ENCODE data around the gene FBXO42. TPM values are rescaled to one million over a fixed set of nuclear protein-coding genes. Genes with fewer than 3 reads are reported as not detected.

Gene FBXO42
- total and polyA plus RNA-seq, 2 of the 13 experiments (the other 11 are each of a cell fraction or from before 2014, with no cell fraction given), result 7.6 to 17.5 TPM

DNA sequence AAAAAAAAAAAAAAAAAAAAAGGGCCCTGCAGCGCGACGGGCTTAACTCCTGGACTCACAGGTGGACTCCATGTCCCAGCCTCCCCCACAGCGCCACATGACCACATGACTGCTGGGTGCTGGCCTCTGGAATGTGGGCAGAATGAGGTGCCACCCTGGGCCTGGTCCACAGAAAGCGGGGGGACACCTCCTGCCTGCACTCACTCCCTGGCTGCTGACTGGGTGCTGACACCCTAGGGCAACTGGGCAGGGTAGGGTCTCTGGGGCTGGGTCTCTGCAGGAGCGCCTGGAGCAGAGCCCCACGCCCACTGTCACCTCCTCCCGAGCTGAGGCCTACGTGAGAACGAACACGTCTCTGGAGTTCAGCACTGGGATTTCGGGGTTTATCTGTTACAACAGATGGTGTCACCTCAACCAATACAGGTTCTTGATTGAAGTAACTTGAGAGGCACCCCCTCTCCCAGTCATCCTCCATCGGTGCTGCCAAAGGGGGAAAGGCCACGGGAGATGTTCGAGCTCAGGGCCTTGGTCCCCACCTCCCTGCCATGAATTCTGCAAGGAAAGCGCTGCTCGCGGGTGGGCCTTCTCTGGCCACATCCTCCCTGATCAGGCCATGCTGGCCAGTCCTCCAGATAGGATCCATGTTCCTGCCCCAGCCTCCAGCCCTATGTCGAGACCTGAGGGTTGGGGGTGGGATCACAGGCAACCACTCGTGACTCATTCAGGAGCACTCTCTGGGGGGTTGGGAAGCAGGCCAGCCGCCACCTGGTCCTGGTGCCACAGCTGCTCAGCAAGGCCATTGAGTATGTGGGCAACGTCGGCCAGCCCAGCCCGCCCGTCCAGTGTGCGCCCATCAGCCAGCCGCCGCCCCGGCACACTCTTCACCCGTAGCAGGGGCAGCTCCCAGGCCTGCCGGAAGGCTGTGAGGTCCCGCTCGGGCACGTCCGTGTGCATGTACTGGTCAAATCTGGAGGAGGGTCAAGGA is 120.7 kb downstream of the FBXO42 start:
- Histone ChIP-seq H3K9me3 (ENCODE audit: low read length) (no peaks in the 10 kb centered on the region), H3K4me1 (ENCODE audit: insufficient read depth, low read length) (peaks cover 8% of the 10 kb centered on the region; the same call in 1 of the 2 replicates), H2AFZ (ENCODE audit: low read length) (no peak overlapping the region), H3K79me2 (ENCODE audit: insufficient read depth, low read length) (no peaks in the 10 kb centered on the region), H3K4me2 (ENCODE audit: low read depth, low read length) (no peak overlapping the region), H3K4me3 (replicated peaks in 1 of 3; ENCODE audit: insufficient read depth in 1 of 3, low read depth in 2 of 3, low read length in 3 of 3) (no peak overlapping the region), H3K27me3 (ENCODE audit: control insufficient read depth in 1 of 2, insufficient read depth in 2 of 2, low read length in 2 of 2) (peaks cover under 1 to 1% of the 10 kb centered on the region in 2 experiments; a peak in 3 of 5 replicates), H3K9ac (ENCODE audit: insufficient read depth, low read depth, low read length) (no peak overlapping the region), H4K20me1 (ENCODE audit: insufficient read depth, low read length) (no peaks in the 10 kb centered on the region), H3K27ac (ENCODE audit: extremely low read length, insufficient read depth, low read length) (no peak overlapping the region), H3K36me3 (replicated peaks in 1 of 2; ENCODE audit: control insufficient read depth in 1 of 2, insufficient read depth in 2 of 2, low read length in 2 of 2) (no peaks in the 10 kb centered on the region)
- TF ChIP-seq ZNF772 (CRISPR knock-in tag; IDR thresholded peaks at IDR 0.05) (no peak), ZSCAN31 (CRISPR knock-in tag; IDR thresholded peaks at IDR 0.05; ENCODE audit: low read depth) (no peak), ZNF143 (CRISPR knock-in tag; IDR thresholded peaks at IDR 0.05) (peak; percentile 19; the same call in 1 of the 2 replicates), SATB2 (CRISPR knock-in tag; IDR thresholded peaks at IDR 0.05) (no peak), HNRNPL (IDR thresholded peaks at IDR 0.05; ENCODE audit: low read depth, low read length) (peak; percentile 74; the same call in 1 of the 2 replicates), THAP11 (CRISPR knock-in tag; IDR thresholded peaks at IDR 0.05) (peak; percentile 58)
- TF ChIP-seq, protein P1, sequence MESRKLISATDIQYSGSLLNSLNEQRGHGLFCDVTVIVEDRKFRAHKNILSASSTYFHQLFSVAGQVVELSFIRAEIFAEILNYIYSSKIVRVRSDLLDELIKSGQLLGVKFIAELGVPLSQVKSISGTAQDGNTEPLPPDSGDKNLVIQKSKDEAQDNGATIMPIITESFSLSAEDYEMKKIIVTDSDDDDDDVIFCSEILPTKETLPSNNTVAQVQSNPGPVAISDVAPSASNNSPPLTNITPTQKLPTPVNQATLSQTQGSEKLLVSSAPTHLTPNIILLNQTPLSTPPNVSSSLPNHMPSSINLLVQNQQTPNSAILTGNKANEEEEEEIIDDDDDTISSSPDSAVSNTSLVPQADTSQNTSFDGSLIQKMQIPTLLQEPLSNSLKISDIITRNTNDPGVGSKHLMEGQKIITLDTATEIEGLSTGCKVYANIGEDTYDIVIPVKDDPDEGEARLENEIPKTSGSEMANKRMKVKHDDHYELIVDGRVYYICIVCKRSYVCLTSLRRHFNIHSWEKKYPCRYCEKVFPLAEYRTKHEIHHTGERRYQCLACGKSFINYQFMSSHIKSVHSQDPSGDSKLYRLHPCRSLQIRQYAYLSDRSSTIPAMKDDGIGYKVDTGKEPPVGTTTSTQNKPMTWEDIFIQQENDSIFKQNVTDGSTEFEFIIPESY (CRISPR knock-in tag; IDR thresholded peaks at IDR 0.05), result peak; percentile 62
- FAIRE-seq (no peak), ATAC-seq (no peak), DNase-seq (ENCODE audit: low spot score) (no peak)
- in situ Hi-C loops (cut with HindIII; ENCODE audit: extremely low pct_ligation_motif_present, low pct_unique_long_range_greater_than_20kb) (no loop called here), intact Hi-C loops (cut with micrococcal nuclease; ENCODE audit: unreplicated experiment) (no loop called here)
- WGBS (ENCODE audit: low lambda C conversion rate), result 61% methylated on average over 24 of the region's 35 CpGs
- CTCF ChIA-PET (ENCODE audit: low intra/inter-chr PET ratio, low total read pairs), result no interaction called here
- POLR2A ChIA-PET, result no interaction called here
- BruUV-seq (replicated peaks), result no TSS peak
